B cell (primary cell): Measurements from ENCODE around the gene COPS4. TPM values are rescaled to one million over a fixed set of nuclear protein-coding genes. Genes with fewer than 3 reads are reported as not detected.

Experiments
- ATAC-seq: fragments of 200-7000 bp; cut with Tn5 transposase; one replicate; pipeline ENCODE4 v1.10.0; 2021; ENCODE audit warnings: low read depth, mild to moderate bottlenecking, moderate number of reproducible peaks, moderate library complexity
- CTCF ChIA-PET: fragments of 350-600 bp; sonication (Branson Sonifier 250); formaldehyde crosslinking; loops from one replicate; lab custom pipeline; 2021; ENCODE audit warnings: antibody characterized with exemption, inconsistent platforms; lab: Charles Lee
- POLR2A ChIA-PET: fragments of 350-600 bp; sonication (Branson Sonifier 250); formaldehyde crosslinking; loops from one replicate; lab custom pipeline; 2021; ENCODE audit warnings: antibody characterized with exemption; lab: Charles Lee
- DNase-seq: peaks from one replicate; pipeline ENCODE4 v3.0.0; 2013
- H2AFZ ChIP-seq: 2 replicates; pipeline ENCODE4 v1.6.1; 2012; ENCODE audit warnings: mild to moderate bottlenecking, low read depth, low read length; ENCODE audit not compliant: insufficient read depth, poor library complexity, severe bottlenecking
- H3K27ac ChIP-seq, 2 donors: 1 replicate in 1 of 2; 2 replicates in 1 of 2; pipeline ENCODE4 v1.5.1; 2012 to 2013; ENCODE audit warnings: low read length in 2 of 2, mild to moderate bottlenecking in 2 of 2, moderate library complexity in 1 of 2
- H3K27me3 ChIP-seq, 4 experiments: fragments of 200-600 bp in 1 of 4; sonication (generic) in 1 of 4; replicated peaks in 1 of 4; 1 replicate in 2 of 4; 2 replicates in 2 of 4; pipeline versions ENCODE4 v1.6.1 to v1.7.0; 2013 to 2016; ENCODE audit warnings: low read length in 3 of 4, mild to moderate bottlenecking in 2 of 4, mixed read lengths in 1 of 4, moderate library complexity in 1 of 4; ENCODE audit not compliant: insufficient read depth in 4 of 4, control insufficient read depth in 3 of 4; ENCODE audit errors: control extremely low read depth in 1 of 4
- H3K36me3 ChIP-seq, 2 experiments: replicated peaks in 1 of 2; 1 replicate in 1 of 2; 2 replicates in 1 of 2; pipeline versions ENCODE4 v1.6.1 to v1.7.1; 2013; ENCODE audit warnings: low read length in 1 of 2; ENCODE audit not compliant: insufficient read depth in 2 of 2, control insufficient read depth in 1 of 2; ENCODE audit errors: control extremely low read depth in 1 of 2, extremely low read depth in 1 of 2
- H3K4me1 ChIP-seq, 2 donors: fragments of 200-600 bp in 1 of 2; sonication (generic) in 1 of 2; 1 replicate in 1 of 2; 2 replicates in 1 of 2; pipeline versions ENCODE4 v1.5.1 to v1.6.1; 2013 to 2017; ENCODE audit warnings: low read length in 2 of 2; ENCODE audit not compliant: control insufficient read depth in 2 of 2, insufficient read depth in 2 of 2
- H3K4me2 ChIP-seq: replicated peaks from 2 replicates; pipeline ENCODE3; 2012; ENCODE audit warnings: mild to moderate bottlenecking, low read depth, low read length; ENCODE audit not compliant: poor library complexity, severe bottlenecking
- H3K4me3 ChIP-seq, 5 experiments: fragments of 200-600 bp in 1 of 5; sonication (generic) in 1 of 5; 1 replicate in 3 of 5; 2 replicates in 2 of 5; pipeline versions ENCODE4 v1.5.1 to v1.7.0; 2011 to 2016; ENCODE audit warnings: low read length in 4 of 5, mild to moderate bottlenecking in 4 of 5, low read depth in 2 of 5, control low read depth in 1 of 5, moderate library complexity in 1 of 5; ENCODE audit not compliant: insufficient read depth in 1 of 5; ENCODE audit errors: control extremely low read depth in 1 of 5, extremely low read depth in 1 of 5
- H3K79me2 ChIP-seq: fragments of 200-600 bp; sonication (generic); one replicate; pipeline ENCODE4 v1.6.0; 2016; ENCODE audit warnings: low read length; ENCODE audit not compliant: control insufficient read depth, insufficient read depth
- H3K9ac ChIP-seq: fragments of 200-600 bp; sonication (generic); 2 replicates; pipeline ENCODE4 v1.6.1; 2017; ENCODE audit warnings: mild to moderate bottlenecking, low read length, moderate library complexity
- H3K9me3 ChIP-seq, 3 donors: one replicate each; pipeline versions ENCODE4 v1.6.1 to v1.7.1; 2013; ENCODE audit warnings: low read length in 2 of 3; ENCODE audit not compliant: control insufficient read depth in 2 of 3, insufficient read depth in 1 of 3; ENCODE audit errors: control extremely low read depth in 1 of 3
- H4K20me1 ChIP-seq: 2 replicates; pipeline ENCODE4 v1.6.0; 2012; ENCODE audit warnings: mild to moderate bottlenecking, low read length; ENCODE audit not compliant: insufficient read depth, control insufficient read depth, poor library complexity, severe bottlenecking
- H3K27ac Mint-ChIP-seq: one replicate; pipeline ENCODE4 v1.8.0; 2021; ENCODE audit warnings: mixed read lengths
- H3K27me3 Mint-ChIP-seq: one replicate; pipeline ENCODE4 v1.8.0; 2021; ENCODE audit warnings: mixed read lengths
- H3K4me1 Mint-ChIP-seq: one replicate; pipeline ENCODE4 v1.8.0; 2021; ENCODE audit warnings: mixed read lengths
- H3K4me3 Mint-ChIP-seq: one replicate; pipeline ENCODE4 v1.8.0; 2021; ENCODE audit warnings: mixed read lengths
- H3K9me3 Mint-ChIP-seq: one replicate; pipeline ENCODE4 v1.8.0; 2022; ENCODE audit warnings: mixed read lengths; ENCODE audit not compliant: insufficient read depth
- CTCF ChIP-seq: fragments of 200-600 bp; IDR thresholded peaks from one replicate; pipeline ENCODE4 v1.8.0; 2022; ENCODE audit warnings: antibody characterized with exemption, mild to moderate bottlenecking
- EZH2 ChIP-seq: IDR thresholded peaks from 2 replicates; pipeline ENCODE4 v1.6.1; 2012; ENCODE audit warnings: borderline replicate concordance, low read depth, mild to moderate bottlenecking, moderate library complexity, low read length; ENCODE audit not compliant: insufficient read depth, poor library complexity, severe bottlenecking
- WGBS: methylation state at CpG from one replicate; pipeline ENCODE4 v1.1.5; 2013; ENCODE audit warnings: missing lambda C conversion rate; ENCODE audit not compliant: insufficient coverage; 5-methylcytosine and 5-hydroxymethylcytosine counted together
- intact Hi-C: fragments of 100-400 bp; cut with micrococcal nuclease; formaldehyde crosslinking; loops from one replicate; pipeline ENCODE4 v1.10.0; 2022
- polyA plus RNA-seq: library from polyadenylated mRNA; depleted of rRNA; stranded (reverse); fragments of >200 nt; gene quantifications from 2 replicates; pipeline ENCODE4 v1.2.3, GENCODE V29; 2012
- total RNA-seq, 2 donors: library from RNA; stranded (reverse); fragments of 120-200 nt in 1 of 2; gene quantifications; 1 replicate in 1 of 2; 2 replicates in 1 of 2; pipeline versions ENCODE4 v1.2.3 to v1.2.4, GENCODE V29; 2013 to 2022

COPS4 gene
- total and polyA plus RNA-seq, 2 donors (not counting 1 experiment from before 2014, with no cell fraction given) = 12.0 to 24.5 TPM

GRCh38 chr4:83009529-83009928 is 25.5 kb upstream of the COPS4 start:
- no peaks in the 10 kb centered on the region for H3K27me3 ChIP-seq
- ATAC-seq (no peak), DNase-seq (no peak)
- no peaks in the 10 kb centered on the region for H3K27me3 Mint-ChIP-seq
- ChIA-PET POLR2A (interaction anchor here (0.9 kb wide), 1 partner anchor 274 kb away, joined by 3 read pairs; no protein-coding TSS in a partner anchor), CTCF (no interaction called here)
- peaks cover 4% of the 10 kb centered on the region for H4K20me1 ChIP-seq
- peak overlapping the region; percentile 90 to 92 for H3K27ac ChIP-seq
- no peak for TF ChIP-seq CTCF
- no peak for TF ChIP-seq EZH2
- H3K9me3 Mint-ChIP-seq = no peaks in the 10 kb centered on the region
- intact Hi-C loops = no loop called here
- H3K9me3 ChIP-seq = no peaks in the 10 kb centered on the region
- H3K79me2 ChIP-seq = peaks cover 49% of the 10 kb centered on the region
- H3K27ac Mint-ChIP-seq = peak overlapping the region; percentile 96
- peak overlapping the region; percentile 98 for H3K4me2 ChIP-seq
- H3K4me1 Mint-ChIP-seq = peaks cover 51% of the 10 kb centered on the region
- peak overlapping the region; percentile 94 for H3K9ac ChIP-seq
- peak overlapping the region; percentile 98 for H2AFZ ChIP-seq
- H3K4me1 ChIP-seq = peaks cover 24 to 33% of the 10 kb centered on the region in 2 donors
- H3K4me3 ChIP-seq = peak overlapping the region; percentile 76 to 98 (median 89)
- no CpG with 5 or more reads among the region's 3 CpGs for WGBS
- peak overlapping the region; percentile 92 for H3K4me3 Mint-ChIP-seq
- H3K36me3 ChIP-seq = no peaks in the 10 kb centered on the region

GRCh38 chr4:83010111-83010521 is 24.9 kb upstream of the COPS4 start:
- H3K36me3 ChIP-seq = no peaks in the 10 kb centered on the region
- Mint-ChIP-seq H3K27ac (peak overlapping the region; percentile 96), H3K27me3 (no peaks in the 10 kb centered on the region), H3K4me3 (peak overlapping the region; percentile 92), H3K9me3 (no peaks in the 10 kb centered on the region), H3K4me1 (peaks cover 51% of the 10 kb centered on the region)
- 0% methylated on average over 8 of the region's 14 CpGs for WGBS
- peaks cover 43% of the 10 kb centered on the region for H3K79me2 ChIP-seq
- H3K27me3 ChIP-seq = no peaks in the 10 kb centered on the region
- H3K27ac ChIP-seq = peak overlapping the region; percentile 90 to 92
- intact Hi-C loops = loop anchor here (1.0 to 10.0 kb wide), 4 partner anchors 274 to 725 kb away; partner anchors contain the start of genes ABRAXAS1 and COQ2
- DNase-seq (no peak), ATAC-seq (no peak)
- peak overlapping the region; percentile 98 for H3K4me2 ChIP-seq
- H3K9ac ChIP-seq = peak overlapping the region; percentile 94
- CTCF ChIA-PET = no interaction called here
- peaks cover 24 to 33% of the 10 kb centered on the region in 2 donors for H3K4me1 ChIP-seq
- TF ChIP-seq CTCF (no peak), EZH2 (no peak)
- peak overlapping the region; percentile 76 to 98 (median 89) for H3K4me3 ChIP-seq
- H4K20me1 ChIP-seq = peaks cover 4% of the 10 kb centered on the region
- peak overlapping the region; percentile 98 for H2AFZ ChIP-seq
- POLR2A ChIA-PET = interaction anchor here (2.0 kb wide), 1 partner anchor 25 kb away, joined by 13 read pairs; the partner anchor contains the start of gene COPS4
- H3K9me3 ChIP-seq = no peaks in the 10 kb centered on the region
